KMS-11 (cell line): Measurements from ENCODE around the gene STAMBP.

Experiments
- H2AFZ ChIP-seq: fragments of 200-600 bp; sonication (generic); 2 replicates; pipeline ENCODE4 v1.6.1; 2016; ENCODE audit warnings: antibody characterized with exemption, mixed run types, low read depth
- H3K27ac ChIP-seq: fragments of 200-600 bp; sonication (generic); 2 replicates; pipeline ENCODE4 v1.6.1; 2016; ENCODE audit warnings: mild to moderate bottlenecking, mixed run types
- H3K27me3 ChIP-seq: fragments of 200-600 bp; sonication (generic); 2 replicates; pipeline ENCODE4 v1.6.1; 2017; ENCODE audit warnings: mild to moderate bottlenecking, low read depth, mixed run types, moderate library complexity; ENCODE audit not compliant: insufficient read depth
- H3K36me3 ChIP-seq: fragments of 200-600 bp; sonication (generic); 2 replicates; pipeline ENCODE4 v1.6.1; 2017; ENCODE audit warnings: mild to moderate bottlenecking, mixed run types; ENCODE audit not compliant: insufficient read depth
- H3K4me1 ChIP-seq: fragments of 200-600 bp; sonication (generic); 2 replicates; pipeline ENCODE4 v1.6.1; 2016; ENCODE audit warnings: mild to moderate bottlenecking, low read depth, mixed run types; ENCODE audit not compliant: poor library complexity, severe bottlenecking
- H3K4me2 ChIP-seq: fragments of 200-600 bp; sonication (generic); 2 replicates; pipeline ENCODE4 v1.7.0; 2016; ENCODE audit warnings: mild to moderate bottlenecking, mixed run types
- H3K4me3 ChIP-seq: fragments of 200-600 bp; sonication (generic); IDR thresholded peaks from 2 replicates; pipeline ENCODE4 v1.6.1; 2017; ENCODE audit warnings: low read depth, low read length, mixed read lengths; ENCODE audit not compliant: insufficient read depth
- H3K79me2 ChIP-seq: fragments of 200-600 bp; sonication (generic); 2 replicates; pipeline ENCODE4 v1.6.1; 2016; ENCODE audit warnings: low read depth, mixed run types; ENCODE audit not compliant: insufficient read depth
- H3K9ac ChIP-seq: fragments of 200-600 bp; sonication (generic); 2 replicates; pipeline ENCODE4 v1.6.1; 2016; ENCODE audit warnings: mild to moderate bottlenecking, mixed run types
- H4K20me1 ChIP-seq: fragments of 200-600 bp; sonication (generic); 2 replicates; pipeline ENCODE4 v1.6.1; 2016; ENCODE audit warnings: mild to moderate bottlenecking, mixed run types; ENCODE audit not compliant: insufficient read depth
- CTCF ChIP-seq: fragments of 200-600 bp; sonication (generic); conservative IDR thresholded peaks from 2 replicates; pipeline ENCODE4 v1.6.1; 2017; ENCODE audit warnings: low read depth, mild to moderate bottlenecking, antibody characterized with exemption, low read length, moderate library complexity, mixed read lengths

The STAMBP gene

GRCh38 chr2:73908689-73909652, 80.2 kb downstream of the STAMBP start:
- Histone ChIP-seq H3K9ac (no peak overlapping the region), H4K20me1 (no peaks in the 10 kb centered on the region), H3K27me3 (no peaks in the 10 kb centered on the region), H3K36me3 (no peaks in the 10 kb centered on the region), H3K79me2 (no peaks in the 10 kb centered on the region), H3K27ac (no peak overlapping the region), H2AFZ (no peak overlapping the region), H3K4me2 (no peak overlapping the region), H3K4me3 (no peak overlapping the region), H3K4me1 (no peaks in the 10 kb centered on the region)
- TF ChIP-seq CTCF: no peak

GRCh38 chr2:73910873-73911547, 82.2 kb downstream of the STAMBP start:
- no peak overlapping the region for H3K9ac ChIP-seq
- no peak overlapping the region for H3K4me2 ChIP-seq
- no peak overlapping the region for H3K27ac ChIP-seq
- H2AFZ ChIP-seq: no peak overlapping the region
- no peaks in the 10 kb centered on the region for H3K27me3 ChIP-seq
- H3K4me1 ChIP-seq: no peaks in the 10 kb centered on the region
- H3K4me3 ChIP-seq: no peak overlapping the region
- no peaks in the 10 kb centered on the region for H3K36me3 ChIP-seq
- no peaks in the 10 kb centered on the region for H4K20me1 ChIP-seq
- no peaks in the 10 kb centered on the region for H3K79me2 ChIP-seq
- TF ChIP-seq CTCF: no peak

GRCh38 chr2:73911548-73912208, 82.9 kb downstream of the STAMBP start:
- no peak overlapping the region for H3K27ac ChIP-seq
- no peaks in the 10 kb centered on the region for H3K79me2 ChIP-seq
- H3K27me3 ChIP-seq: no peaks in the 10 kb centered on the region

More at GRCh38 chr2:73911548-73912208, 82.9 kb downstream of the STAMBP start:
- Histone ChIP-seq H4K20me1 (no peaks in the 10 kb centered on the region), H3K4me3 (no peak overlapping the region), H3K36me3 (no peaks in the 10 kb centered on the region), H2AFZ (no peak overlapping the region), H3K9ac (no peak overlapping the region), H3K4me1 (no peaks in the 10 kb centered on the region), H3K4me2 (no peak overlapping the region)
- no peak for TF ChIP-seq CTCF
